GM12878 (cell line): ENCODE measurements around the gene ANO6.

Experiments used
- BMI1 ChIP-seq: fragments of 450-650 bp; IDR thresholded peaks from 2 replicates; pipeline ENCODE4 v1.6.1; 2016; ENCODE audit warnings: mild to moderate bottlenecking, moderate library complexity, borderline replicate concordance
- CBX3 ChIP-seq: fragments of 200-600 bp; sonication (generic); IDR thresholded peaks from 2 replicates; pipeline ENCODE4 v1.6.1; 2016; ENCODE audit warnings: low read depth, borderline replicate concordance
- CEBPB ChIP-seq, 2 experiments: fragments of 150-350 bp in 1 of 2; IDR thresholded peaks; 2 replicates each; pipeline ENCODE4 v1.6.1; 2012 to 2014; ENCODE audit warnings: low read depth in 2 of 2, low read length in 2 of 2, borderline replicate concordance in 1 of 2, inconsistent platforms in 1 of 2
- CTCF ChIP-seq, 3 experiments: IDR thresholded peaks in 2 of 3; conservative IDR thresholded peaks in 1 of 3; 2 replicates each; pipeline ENCODE4 v1.5.1; 2011; ENCODE audit warnings: low read depth in 3 of 3, low read length in 3 of 3, mild to moderate bottlenecking in 3 of 3, control low read depth in 2 of 3, moderate library complexity in 2 of 3, inconsistent platforms in 1 of 3, mixed read lengths in 1 of 3; ENCODE audit not compliant: control insufficient read depth in 2 of 3, insufficient read depth in 1 of 3; ENCODE audit errors: extremely low read depth in 1 of 3
- EZH2 ChIP-seq: IDR thresholded peaks from 2 replicates; pipeline ENCODE4 v1.6.1; 2012; ENCODE audit warnings: low read depth, mild to moderate bottlenecking, control low read depth, inconsistent platforms, low read length, borderline replicate concordance; ENCODE audit not compliant: control insufficient read depth
- JUNB ChIP-seq: IDR thresholded peaks from 2 replicates; pipeline ENCODE4 v1.6.1; 2016; ENCODE audit warnings: antibody characterized with exemption, mild to moderate bottlenecking
- MXI1 ChIP-seq: fragments of 150-350 bp; IDR thresholded peaks from 2 replicates; pipeline ENCODE4 v1.6.1; 2011; ENCODE audit warnings: low read depth, mild to moderate bottlenecking, inconsistent platforms, low read length, improper control_type of control experiment
- POLR2A ChIP-seq: IDR thresholded peaks from 2 replicates; pipeline ENCODE4 v1.6.1; 2011; ENCODE audit warnings: low read depth, mild to moderate bottlenecking, low read length
- RCOR1 ChIP-seq: conservative IDR thresholded peaks from 2 replicates; pipeline ENCODE4 v1.6.1; 2012; ENCODE audit warnings: low read depth, low read length, improper control_type of control experiment
- ZBTB33 ChIP-seq: fragments of 450-650 bp; IDR thresholded peaks from 2 replicates; pipeline ENCODE4 v1.6.1; 2017; ENCODE audit warnings: mild to moderate bottlenecking

GRCh38 chr12:45357539-45358417 lies 141.9 kb downstream of the ANO6 start:
- TF ChIP-seq ZBTB33, result no peak
- TF ChIP-seq CTCF (IDR thresholded peaks at IDR 0.05 in 2 of 3, conservative IDR thresholded peaks at IDR 0.05 in 1 of 3; ENCODE audit: control insufficient read depth in 2 of 3, extremely low read depth in 1 of 3, insufficient read depth in 1 of 3, low read depth in 3 of 3, low read length in 3 of 3), result no peak
- TF ChIP-seq EZH2, result no peak
- TF ChIP-seq JUNB, result no peak
- no peak for TF ChIP-seq POLR2A
- TF ChIP-seq BMI1, result no peak
- TF ChIP-seq MXI1, result no peak
- no peak for TF ChIP-seq RCOR1
- no peak for TF ChIP-seq CEBPB (IDR thresholded peaks at IDR 0.05; ENCODE audit: borderline replicate concordance in 1 of 2, low read depth in 2 of 2, low read length in 2 of 2)
- TF ChIP-seq CBX3, result no peak
